HG03575 (cell line): ENCODE data around the gene AKNA.
"Not testable (repeated sequence)": the region's sequence is repeated elsewhere in the genome, so short reads cannot be mapped to it uniquely, and the experiment has no call there.

Source experiments
- ATAC-seq: cut with Tn5 transposase; IDR thresholded peaks from one replicate; pipeline ENCODE4 v1.9.1; 2021; ENCODE audit not compliant: unreplicated experiment, insufficient number of reproducible peaks, low FRiP score; ENCODE audit errors: extremely low read depth

Gene AKNA

DNA sequence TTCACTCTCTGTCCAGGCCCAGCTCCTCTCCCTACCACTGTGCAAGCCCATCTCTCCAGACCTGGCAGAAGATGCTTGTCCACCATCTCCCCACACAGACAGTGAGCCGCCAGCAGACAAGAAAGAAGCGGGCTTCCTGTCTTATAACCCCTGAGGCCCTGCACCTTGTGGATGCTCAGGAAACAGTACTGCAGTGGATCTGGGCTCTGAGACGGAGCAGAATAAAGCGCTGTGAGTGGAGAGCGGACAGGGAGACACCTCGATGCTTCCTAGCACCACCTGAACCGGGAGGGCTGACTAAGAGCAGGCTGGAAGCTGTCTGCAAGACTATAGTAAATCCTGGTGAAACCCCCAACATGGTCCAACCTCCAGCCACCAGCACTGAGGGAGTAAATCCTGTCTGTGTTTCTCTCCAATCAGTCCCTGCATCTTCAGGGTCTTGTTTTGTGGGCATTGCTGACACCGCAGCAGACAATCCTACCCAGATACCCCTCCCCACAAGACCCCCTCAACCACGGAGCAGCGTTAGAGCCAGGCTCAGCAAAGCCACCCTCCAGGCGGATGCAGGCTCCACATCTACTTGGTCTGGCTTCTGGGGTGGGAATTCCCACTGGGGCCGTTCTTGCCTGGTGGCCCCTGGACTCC, 39.4 kb downstream of the AKNA start:
- ATAC-seq = no peak

DNA sequence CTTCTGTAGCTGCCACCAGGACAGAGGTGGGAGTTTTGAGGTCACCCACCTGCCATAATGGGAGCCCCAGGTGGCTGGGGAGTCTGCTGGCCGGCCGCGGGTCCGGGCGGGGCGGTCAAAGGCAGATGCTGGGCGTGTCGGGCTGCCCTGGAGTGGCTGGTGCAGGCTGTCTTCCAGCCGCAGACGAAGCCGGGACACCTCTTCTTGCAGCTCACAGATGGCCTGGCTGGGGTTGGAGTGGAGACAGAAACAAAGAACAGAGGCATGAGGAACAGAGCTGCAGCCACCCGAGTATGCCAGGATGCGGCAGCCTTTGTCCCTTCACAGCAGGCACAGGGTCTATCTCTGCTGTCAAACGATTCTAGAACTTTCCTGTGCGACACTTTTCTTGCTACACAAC, 40.1 kb downstream of the AKNA start:
- no peak for ATAC-seq

- no peak for ATAC-seq
Measured at GRCh38 chr9:114346146-114346545, 41.6 kb downstream of the AKNA start.

DNA sequence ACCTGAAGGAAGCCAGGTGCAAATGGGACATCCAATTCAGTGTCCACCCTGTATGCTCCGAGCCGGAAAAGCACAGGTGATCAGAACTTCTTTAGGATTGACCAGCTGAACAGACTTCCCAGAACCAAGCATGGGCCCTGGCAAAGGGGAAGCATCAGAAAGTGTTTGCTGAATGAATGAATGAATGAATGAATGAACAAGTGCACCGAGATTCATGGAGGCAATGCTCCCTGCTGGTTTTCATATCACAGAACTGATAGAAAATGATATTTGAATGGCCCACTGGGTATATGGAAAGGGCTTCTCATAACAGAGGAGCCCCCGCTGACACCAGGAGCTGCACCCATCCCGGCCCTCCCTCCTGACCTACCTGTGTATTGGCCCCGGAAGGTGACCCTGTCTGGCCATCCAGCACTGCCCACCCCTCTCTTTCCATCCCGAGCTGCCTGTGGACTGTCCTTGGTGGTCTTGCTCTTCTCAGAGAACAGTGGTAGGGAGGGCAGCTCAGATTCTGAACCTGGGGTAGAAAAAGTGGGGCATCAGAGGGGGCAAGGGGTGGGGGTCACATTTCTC, 42.2 kb downstream of the AKNA start:
- ATAC-seq = no peak

DNA sequence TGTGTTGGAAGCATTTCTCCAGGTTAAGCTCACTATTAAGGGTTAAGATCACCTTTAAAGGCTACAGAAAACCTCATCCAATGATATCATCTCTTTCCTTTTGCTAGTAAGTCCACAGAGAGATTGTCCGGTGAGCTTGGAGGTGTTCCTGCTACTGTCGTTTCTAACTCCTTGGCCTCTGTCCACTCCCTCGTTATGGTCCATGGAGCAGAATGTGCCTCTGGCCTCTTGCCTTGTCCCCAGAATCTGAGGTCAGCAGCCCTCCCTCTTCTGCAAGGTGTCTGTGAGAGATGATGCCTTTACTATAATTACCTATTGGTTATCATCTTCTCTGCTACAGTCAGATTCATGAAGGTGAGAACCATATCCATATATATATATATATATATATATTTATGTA, 43.1 kb downstream of the AKNA start:
- ATAC-seq = no peak

DNA sequence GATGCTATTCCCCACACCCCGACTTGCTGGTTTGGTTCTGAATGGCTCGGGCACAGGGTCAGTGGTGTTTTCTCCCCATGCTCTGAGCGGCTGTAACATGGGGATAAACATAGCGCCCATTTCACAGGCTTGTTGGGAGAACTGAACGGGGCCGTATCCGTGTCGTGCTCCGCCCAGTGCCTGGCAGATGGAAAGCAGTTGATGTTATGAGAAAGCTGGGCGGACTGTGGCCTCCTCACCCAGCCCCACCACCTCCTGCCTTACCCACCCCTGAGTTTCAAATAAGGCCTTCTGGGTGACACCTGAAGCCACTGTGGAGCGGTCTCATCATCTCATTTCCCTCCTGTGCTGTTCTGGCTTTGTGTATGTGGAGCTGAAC, 43.6 kb downstream of the AKNA start:
- no peak for ATAC-seq

GRCh38 chr9:114343471-114344187, 44.2 kb downstream of the AKNA start:
- no peak for ATAC-seq

GRCh38 chr9:114342755-114343440, 44.9 kb downstream of the AKNA start:
- no peak for ATAC-seq

- ATAC-seq = no peak
Measured at GRCh38 chr9:114341991-114342390, 45.8 kb downstream of the AKNA start.

GRCh38 chr9:114341152-114341830, 46.5 kb downstream of the AKNA start:
- ATAC-seq = no peak

DNA sequence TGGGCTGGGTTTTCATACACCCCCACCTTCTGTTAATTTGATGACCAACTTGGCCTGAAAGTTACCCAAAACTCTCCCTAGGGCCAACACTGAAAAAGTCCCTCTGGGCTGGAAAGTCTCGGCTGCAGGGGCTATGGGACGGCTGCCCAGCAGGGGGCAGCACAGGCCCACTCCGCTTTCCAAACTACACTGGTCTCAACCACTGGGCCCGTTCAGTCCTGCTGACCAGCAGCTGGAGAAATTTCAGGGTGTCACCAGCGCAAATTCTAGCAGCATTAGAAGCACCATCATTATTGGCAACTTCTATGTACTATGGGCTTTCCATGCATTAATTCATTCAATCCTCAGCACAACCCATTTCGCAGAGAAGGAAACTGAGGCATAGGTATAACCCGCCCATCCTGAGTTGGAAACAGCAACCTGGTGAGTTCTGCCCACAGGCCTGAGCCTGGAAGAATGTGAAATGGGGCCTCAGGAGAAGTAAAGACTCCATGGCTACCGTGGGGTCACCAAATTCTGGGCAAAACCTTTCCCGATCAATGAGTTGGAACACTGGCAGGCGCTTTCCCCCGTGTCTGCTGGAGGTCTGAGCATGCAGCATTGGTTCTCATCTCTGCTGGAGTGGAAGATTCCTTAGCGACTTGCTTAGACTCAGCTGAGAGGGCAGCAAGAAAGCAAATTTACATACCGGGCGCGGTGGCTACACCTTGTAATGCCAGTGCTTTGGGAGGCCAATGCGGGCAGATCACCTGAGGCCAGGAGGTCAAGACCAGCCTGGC, 48.5 kb downstream of the AKNA start:
- ATAC-seq = no peak

- no peak for ATAC-seq
Measured at GRCh38 chr9:114338187-114338586, 49.6 kb downstream of the AKNA start.

GRCh38 chr9:114336699-114337395, 50.9 kb downstream of the AKNA start:
- no peak for ATAC-seq

DNA sequence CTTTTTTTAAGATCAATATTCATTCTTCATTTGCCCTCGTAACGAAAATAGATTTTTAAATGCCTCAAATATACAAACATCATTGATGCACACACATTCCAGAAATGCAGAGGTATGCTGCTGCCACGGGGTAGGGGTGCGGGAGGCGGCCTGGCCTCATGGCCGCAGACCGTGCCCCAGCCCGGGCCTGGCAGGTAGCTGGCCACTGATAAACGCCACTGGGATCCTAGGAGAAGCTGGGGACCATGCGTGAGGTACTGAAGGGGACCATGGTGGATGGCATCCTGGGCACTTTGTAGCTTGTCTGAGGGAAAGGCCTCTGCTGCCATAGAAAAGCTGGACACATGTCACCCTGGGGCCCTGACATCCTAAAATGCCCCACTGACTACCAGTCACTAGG, 51.6 kb downstream of the AKNA start:
- ATAC-seq = no peak

GRCh38 chr9:114335745-114336144, 52.0 kb downstream of the AKNA start:
- no peak for ATAC-seq

DNA sequence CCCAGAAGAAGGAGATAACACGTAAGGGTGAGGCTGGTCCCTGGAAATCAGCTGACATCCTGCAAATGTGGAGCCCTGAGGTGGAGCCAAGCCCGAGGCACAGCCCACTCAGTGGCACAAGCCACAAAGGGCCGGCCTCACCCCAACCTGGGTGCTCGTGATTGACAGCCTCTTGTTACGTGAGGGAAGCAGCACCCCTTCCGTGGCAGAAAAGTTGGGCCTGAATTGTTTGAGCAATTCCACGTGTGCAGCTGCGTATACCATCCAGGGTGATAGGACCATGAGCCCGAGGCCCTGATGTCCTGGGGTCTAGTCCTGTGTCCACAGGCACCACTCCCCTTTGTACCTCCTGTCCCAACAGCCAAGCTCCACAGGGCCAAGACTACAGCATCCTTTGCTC, 53.3 kb downstream of the AKNA start:
- ATAC-seq = no peak

GRCh38 chr9:114333718-114334117, 54.1 kb downstream of the AKNA start:
- not testable (repeated sequence) for ATAC-seq

DNA sequence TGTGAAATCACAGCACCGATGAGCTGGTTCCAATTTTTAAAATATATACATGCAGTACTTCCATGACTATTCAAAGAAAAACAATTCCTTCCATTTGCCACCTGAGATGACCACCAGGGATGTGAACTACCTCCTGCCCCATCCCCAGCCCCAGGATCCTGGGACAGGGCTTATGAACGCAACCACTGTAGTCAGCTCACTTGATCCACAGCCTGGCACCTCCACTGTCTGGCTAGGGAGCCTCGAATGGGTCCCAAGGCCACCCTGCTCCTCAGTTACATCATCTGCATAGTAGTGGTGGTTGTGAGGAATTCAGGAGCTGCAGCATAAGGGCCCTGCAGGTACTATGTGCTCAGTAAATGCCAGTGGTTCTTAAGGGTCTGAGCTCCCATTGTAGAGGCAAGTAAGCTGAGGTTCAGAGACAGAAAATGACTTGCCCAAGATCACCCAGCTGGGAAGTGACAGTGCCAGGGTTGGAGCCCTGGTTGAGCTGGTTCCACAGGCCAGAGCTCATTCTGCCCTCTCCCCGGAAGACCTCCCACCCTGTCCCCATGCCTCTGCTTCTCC, 55.2 kb downstream of the AKNA start:
- not testable (repeated sequence) for ATAC-seq
